GF-D8 (cell line): ENCODE data around the gene SULT2A1.
"Not testable (repeated sequence)": the region's sequence is repeated elsewhere in the genome, so short reads cannot be mapped to it uniquely, and the experiment has no call there.

Experiments
- DNase-seq: peaks from one replicate; lab custom pipeline; 2025; lab: John Stamatoyannopoulos, UW

The SULT2A1 gene

DNA sequence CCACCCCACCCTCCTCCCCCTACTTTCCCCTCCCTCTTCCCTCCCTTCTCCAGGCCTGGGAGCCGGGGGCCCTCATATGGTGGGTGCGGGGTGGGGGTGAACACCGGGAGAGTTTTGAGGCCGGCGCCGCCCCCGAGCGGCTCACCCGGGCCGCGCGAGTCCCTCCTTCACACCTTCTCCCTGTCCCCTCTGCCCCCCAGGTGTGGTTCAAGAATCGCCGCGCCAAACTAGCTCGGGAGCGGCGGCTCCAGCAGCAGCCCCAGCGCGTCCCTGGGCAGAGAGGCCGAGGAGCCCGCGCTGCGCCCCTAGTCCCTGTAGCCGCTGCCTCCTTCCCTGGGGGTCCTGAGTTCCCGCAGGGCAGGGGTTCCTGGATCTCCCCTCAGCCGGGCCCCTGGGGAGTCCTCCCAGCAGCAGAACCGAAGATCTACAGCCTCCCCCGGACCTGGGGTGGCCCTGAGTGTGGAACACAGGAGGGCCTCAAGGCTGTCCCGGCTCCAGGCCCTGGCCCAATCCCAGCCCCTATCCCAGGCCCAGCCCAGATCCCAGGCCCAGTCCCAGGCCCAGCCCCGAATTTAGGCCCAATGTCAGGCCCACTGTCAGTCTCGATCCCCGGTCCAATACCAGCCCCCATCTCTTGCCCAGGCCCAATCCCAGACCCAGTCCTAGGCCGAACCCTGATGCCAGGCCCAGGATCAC lies 25.4 kb downstream of the SULT2A1 start:
- no peak for DNase-seq

DNA sequence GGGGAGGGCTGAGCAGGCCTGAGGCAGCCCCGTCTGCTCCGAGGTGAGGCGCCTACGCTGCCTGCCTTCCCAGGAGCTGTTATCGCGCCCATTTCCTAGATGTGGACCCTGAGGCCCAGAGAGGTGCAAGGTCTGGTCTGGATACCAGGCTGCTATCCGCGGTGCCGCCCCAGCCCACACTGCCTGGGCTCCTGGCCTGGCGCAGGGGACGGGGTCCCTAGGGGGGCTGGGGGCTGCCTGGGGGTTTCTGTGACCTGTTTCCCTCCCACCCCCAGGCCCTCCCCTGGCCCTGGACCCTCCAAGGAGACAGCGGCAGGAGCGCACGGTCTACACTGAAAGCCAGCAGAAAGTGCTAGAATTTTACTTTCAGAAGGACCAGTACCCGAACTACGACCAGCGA lies 26.3 kb downstream of the SULT2A1 start:
- DNase-seq = not testable (repeated sequence)

DNA sequence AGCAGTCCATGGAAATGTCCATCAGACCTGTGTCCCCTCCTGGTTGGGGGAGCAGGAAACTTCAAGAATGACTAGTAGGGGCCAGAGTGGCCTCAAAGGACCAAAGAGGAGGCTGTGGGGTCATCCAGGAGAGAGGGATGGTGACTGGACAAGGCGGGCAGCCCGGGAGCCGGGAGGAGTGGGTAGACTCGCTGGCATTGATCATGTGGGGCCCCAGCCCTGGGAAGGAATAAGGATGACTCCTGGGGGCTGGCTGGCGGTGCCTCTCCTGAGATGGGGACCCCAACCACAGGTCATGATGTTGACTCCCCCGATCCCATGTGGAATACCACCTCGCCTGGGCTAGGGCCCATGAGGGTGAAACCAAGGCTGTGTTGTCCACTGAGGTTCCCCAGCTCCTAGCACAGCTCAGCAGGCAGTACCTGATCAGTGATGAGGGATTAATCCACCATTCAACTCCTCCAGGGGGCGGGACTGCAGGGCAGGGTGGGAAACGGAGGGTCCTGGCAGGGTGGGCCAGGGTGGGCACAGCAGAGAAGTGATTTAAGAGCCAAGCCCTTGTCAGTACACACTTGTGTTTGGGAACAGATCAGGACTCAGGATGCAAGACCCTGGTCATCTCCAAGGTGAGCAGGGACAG lies 27.3 kb downstream of the SULT2A1 start, which contains the start of gene TPRX2:
Gene TPRX2, plus strand, starts transcription at position 590 of the 640 bp plus-strand sequence. Its CDS starts 12 bp downstream, at position 602.
- not testable (repeated sequence) for DNase-seq

DNA sequence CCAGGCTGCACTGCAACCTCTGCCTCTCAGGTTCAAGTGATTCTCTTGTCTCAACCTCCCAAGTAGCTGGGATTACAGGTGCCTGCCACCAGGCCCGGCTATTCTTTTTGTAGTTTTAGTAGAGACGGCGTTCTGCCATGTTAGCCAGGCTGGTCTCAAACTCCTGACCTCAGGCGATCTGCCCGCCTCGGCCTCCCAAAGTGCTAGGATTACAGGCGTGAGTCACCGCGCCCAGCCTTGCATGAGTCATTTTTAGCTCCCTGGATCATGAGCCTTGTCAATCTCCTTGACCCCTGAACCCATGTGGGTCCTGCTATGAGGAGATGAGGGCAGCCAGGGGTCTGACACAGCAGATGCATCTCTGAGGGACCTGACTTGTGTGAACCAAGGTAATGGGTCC lies 27.9 kb downstream of the SULT2A1 start:
- not testable (repeated sequence) for DNase-seq

DNA sequence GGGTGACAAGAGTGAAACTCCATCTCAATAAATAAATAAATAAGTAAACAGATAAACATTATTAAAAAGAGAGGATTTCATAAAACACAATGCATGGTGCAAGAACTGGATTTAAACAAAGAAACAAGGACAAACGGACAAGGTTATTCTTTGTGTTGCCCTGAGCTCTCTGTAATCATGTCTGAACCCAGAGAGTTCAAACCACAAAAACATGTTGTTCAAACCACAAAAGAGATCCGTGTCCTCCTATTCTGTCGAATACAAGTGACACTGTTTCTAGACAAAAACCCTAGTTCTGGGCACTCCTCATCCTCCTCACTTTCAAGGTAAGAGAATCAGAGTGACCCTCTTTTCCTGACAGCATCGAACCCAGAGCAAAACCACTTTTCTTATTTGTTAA lies 31.7 kb downstream of the SULT2A1 start:
- no peak for DNase-seq

GRCh38 chr19:47853003-47853402 lies 33.1 kb downstream of the SULT2A1 start:
- DNase-seq = no peak

DNA sequence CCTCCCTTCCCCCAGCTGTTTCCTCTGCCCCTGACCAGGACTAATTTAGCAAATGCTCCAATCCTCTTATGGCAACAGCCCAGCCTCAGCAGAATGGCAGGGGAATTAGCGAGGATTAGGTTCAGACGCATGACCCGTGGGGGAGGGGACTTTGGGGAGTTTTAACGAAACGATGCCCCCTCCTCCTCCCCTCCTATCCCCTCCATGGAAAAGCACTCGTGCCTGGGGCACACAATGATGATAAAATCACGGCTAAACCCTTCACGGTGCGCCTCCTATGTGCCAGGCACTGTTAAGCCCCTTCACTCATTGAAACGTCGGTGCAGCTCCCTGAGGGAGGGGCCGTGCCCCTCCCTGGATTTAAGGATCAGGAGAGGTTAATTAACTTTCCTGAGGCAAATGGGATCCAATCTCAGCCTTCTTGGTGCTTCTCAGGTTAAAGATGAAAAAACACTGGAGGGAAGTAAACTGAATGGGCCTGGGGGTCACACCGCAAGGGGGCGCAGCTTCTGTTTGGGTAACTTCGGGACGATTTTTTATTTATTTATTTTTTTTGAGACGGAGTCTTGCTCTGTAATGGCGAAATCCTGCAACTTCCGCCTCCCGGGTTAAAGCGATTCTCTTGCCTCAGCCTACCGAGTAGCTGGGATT lies 37.2 kb downstream of the SULT2A1 start:
- no peak for DNase-seq

GRCh38 chr19:47848425-47848822 lies 37.7 kb downstream of the SULT2A1 start:
- no peak for DNase-seq

GRCh38 chr19:47842941-47843340 lies 43.2 kb downstream of the SULT2A1 start:
- no peak for DNase-seq

GRCh38 chr19:47839913-47840312 lies 46.2 kb downstream of the SULT2A1 start:
- no peak for DNase-seq

DNA sequence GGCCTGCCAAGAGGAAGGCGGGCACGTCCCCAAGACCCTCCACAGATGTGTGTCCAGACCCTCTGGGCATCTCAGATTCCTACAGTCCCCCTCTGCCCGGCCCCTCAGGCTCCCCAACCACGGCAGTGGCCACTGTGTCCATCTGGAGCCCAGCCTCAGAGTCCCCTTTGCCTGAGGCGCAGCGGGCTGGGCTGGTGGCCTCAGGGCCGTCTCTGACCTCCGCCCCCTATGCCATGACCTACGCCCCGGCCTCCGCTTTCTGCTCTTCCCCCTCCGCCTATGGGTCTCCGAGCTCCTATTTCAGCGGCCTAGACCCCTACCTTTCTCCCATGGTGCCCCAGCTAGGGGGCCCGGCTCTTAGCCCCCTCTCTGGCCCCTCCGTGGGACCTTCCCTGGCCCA lies 46.7 kb downstream of the SULT2A1 start:
- DNase-seq = no peak

DNA sequence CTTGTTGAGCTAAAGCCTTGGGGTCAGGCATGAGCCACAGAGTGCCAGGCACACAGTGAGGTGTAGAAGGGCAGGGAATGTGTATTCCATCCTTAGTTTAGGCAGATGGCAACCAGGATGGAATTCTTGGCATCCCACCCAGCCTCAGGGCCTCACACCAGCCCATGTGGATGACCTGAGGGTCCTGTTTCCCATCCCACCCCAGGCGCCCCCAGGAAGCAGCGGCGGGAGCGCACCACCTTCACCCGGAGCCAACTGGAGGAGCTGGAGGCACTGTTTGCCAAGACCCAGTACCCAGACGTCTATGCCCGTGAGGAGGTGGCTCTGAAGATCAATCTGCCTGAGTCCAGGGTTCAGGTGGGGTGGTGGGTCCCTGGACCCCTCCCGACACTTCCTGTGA lies 50.1 kb downstream of the SULT2A1 start:
- no peak for DNase-seq

GRCh38 chr19:47832723-47833122 lies 53.4 kb downstream of the SULT2A1 start:
- DNase-seq = no peak

GRCh38 chr19:47826800-47827199 lies 59.3 kb downstream of the SULT2A1 start:
- no peak for DNase-seq

DNA sequence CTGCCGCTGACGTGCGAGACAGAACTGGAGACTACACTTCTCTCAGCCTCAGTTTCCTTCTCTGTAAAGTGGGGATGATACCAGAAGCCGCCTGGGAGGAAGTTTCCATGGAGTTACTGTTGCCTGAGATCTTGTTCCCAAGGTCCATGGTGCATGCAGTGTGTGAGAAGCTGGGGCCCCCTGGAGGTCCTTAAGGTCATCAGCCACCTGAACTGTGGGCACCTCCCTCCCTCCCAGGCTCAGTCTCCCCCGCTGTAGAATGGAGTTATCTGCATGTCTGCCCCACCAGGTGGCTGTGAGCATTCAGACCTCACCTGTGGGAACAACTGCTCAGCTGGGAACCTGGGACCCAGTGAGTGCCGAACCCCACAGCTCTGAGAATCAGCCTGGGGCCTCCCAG lies 61.7 kb downstream of the SULT2A1 start:
- no peak for DNase-seq

DNA sequence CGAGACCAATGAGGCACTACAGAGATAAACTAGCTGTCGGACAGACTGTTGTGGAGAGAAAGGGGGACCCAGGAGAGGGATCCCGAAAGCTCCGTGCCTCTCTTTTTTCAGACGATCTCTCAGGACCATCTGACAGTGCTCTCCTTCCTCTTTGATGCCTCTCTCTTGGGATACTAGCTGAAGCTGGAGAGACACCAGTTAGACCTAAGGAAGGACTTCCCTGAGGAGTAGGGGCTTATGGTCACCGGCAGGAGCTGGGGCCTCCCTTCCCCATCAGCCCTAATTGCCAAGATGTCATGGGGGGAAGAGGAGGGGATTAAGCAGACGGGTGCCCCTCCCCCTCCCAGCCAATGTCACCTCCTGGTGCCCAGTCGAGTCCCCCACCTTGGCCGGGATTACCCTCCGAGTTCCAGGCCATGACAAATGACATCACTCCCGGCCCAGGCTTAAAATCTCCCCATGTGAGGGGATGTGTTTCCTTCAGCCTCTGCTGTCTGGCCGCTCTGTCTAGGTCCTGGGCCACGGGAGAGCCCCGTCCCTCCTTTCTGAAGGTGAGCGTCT lies 64.6 kb downstream of the SULT2A1 start, which contains the start of gene CRX:
Gene CRX, plus strand, starts transcription at position 478 of the 561 bp plus-strand sequence. CDS start 12,507 bp downstream, outside the sequence.
- no peak for DNase-seq
